ENCODE measurements around the gene DRAXIN.

- TF ChIP-seq CTCF (IDR thresholded peaks at IDR 0.05; ENCODE audit: borderline replicate concordance, extremely low read depth, low read length, poor library complexity, severe bottlenecking) = no peak
- no peak for TF ChIP-seq EZH2 (IDR thresholded peaks at IDR 0.05; ENCODE audit: borderline replicate concordance, low read depth, low read length, severe bottlenecking)
Observed at GRCh38 chr1:11652203-11652780, 39.2 kb upstream of the DRAXIN start.
